ENCODE measurements around the gene AUNIP.

DNA sequence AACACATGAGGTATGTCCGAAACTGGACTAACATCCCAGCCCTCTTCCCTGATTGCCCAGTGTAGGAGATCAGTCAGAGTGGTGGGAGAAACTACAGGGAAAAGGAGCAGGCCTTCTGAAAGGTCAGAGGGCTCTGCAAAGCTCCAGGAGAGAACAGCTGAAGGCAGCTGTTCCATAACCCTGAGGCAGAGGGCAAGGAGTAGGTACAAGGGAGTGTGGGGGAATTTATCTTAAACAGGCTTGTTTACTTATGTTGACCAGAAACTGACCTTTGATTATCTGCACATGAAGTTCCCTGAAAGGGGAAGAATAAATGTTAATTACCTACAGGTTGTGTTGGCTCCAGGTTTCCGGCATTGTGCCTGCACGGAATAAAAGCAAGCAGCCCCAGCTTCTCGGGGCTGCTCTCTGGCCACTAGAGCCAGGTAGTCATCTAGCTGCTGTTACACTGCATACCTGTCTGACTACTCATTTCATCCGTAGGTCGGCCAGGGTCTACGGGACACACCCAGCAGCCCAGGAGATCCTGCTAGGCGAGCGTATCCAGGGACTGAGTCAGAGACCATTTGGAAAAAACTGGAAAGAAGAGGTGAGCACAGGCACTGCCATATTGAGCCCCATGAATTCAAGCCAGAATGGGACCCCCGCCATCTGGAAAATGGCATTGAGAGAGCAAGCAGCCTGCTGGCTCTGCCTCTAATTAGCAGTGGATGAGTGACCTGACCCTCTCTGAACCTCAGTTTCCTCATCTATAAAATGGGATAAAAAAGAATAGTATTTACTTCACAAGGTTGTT, 31.2 kb upstream of the AUNIP start:
- TF ChIP-seq, protein P1, sequence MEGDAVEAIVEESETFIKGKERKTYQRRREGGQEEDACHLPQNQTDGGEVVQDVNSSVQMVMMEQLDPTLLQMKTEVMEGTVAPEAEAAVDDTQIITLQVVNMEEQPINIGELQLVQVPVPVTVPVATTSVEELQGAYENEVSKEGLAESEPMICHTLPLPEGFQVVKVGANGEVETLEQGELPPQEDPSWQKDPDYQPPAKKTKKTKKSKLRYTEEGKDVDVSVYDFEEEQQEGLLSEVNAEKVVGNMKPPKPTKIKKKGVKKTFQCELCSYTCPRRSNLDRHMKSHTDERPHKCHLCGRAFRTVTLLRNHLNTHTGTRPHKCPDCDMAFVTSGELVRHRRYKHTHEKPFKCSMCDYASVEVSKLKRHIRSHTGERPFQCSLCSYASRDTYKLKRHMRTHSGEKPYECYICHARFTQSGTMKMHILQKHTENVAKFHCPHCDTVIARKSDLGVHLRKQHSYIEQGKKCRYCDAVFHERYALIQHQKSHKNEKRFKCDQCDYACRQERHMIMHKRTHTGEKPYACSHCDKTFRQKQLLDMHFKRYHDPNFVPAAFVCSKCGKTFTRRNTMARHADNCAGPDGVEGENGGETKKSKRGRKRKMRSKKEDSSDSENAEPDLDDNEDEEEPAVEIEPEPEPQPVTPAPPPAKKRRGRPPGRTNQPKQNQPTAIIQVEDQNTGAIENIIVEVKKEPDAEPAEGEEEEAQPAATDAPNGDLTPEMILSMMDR (conservative IDR thresholded peaks at IDR 0.05 in 1 of 2, IDR thresholded peaks at IDR 0.05 in 1 of 2; ENCODE audit: extremely low read depth in 1 of 2, insufficient read depth in 1 of 2, low read depth in 1 of 2, low read length in 2 of 2) = peak in 1 of 2 donors; percentile 3
- TF ChIP-seq EZH2 (IDR thresholded peaks at IDR 0.05; ENCODE audit: borderline replicate concordance, low read length) = no peak
